Measurements from ENCODE around the gene OSBPL10.

Gene OSBPL10

GRCh38 chr3:31920310-31920709 lies 60.8 kb downstream of the OSBPL10 start:
- no peak for DNase-seq (ENCODE audit: low read depth)

DNA sequence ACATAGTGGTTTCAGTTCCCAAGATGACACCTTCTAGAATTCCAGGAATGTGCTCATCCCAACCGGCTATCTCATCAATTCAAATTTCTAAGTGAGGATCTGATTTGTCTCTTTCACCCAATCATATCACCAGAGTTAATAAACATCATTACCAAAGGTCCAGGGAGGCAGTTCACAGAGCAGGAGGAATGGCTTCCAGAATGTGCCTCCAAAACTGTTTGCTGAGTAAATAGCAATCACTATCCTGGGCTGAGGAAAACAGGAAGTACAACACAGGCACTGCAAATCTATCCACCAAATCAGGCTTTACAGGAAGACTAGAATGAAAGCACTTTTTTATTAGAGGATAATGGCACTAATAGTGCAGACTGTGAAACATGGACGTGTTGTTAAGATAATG lies 61.5 kb downstream of the OSBPL10 start:
- no peak for DNase-seq (ENCODE audit: low read depth)

DNA sequence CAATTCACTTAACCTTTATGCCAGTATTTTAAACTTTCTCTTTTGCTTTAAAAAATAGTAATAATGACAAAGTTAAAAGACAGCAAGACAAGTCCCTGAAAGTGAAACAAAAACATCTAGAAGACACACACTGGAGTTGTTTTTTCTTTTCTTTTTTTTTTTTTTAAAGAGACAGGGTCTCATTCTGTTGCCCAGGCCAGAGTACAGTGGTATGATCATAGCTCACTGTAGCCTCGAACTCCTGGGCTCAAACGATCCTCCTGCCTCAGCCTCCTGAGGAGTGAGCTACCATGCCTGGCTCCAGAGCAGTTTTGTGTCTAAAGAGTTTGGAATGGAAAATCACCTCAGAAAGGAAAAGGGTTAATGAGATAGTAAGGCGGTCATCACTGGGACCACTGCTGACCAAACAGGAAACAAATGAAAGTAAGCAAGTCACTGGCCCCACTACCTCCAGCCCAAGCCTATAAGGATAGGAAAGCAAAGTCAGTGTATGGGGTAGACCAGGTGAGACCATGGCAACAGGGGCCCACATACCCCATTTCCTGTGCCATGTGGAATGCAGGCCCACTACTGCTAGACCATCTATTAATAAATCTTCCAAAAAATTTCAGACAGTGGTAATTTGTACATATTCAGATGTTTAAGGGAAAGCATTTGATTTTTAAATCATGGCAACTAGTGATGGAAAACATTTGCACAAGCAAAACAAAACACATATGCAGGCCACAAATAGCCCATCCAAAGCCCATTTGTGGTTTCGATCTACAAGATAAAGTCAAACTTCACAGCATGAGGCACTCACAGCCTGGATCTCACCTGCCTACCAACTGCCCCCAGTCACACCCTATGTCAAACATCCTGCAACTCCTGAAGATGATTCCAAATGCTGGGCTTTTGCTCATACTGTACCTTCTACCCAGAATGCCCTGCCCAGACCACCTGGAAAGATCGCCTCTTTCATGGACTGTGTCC lies 62.6 kb downstream of the OSBPL10 start:
- no peak for DNase-seq (ENCODE audit: low read depth)

- DNase-seq (ENCODE audit: low read depth) = no peak
These were observed 63.6 kb downstream of the OSBPL10 start for GRCh38 chr3:31917303-31918005.

- no peak for DNase-seq (ENCODE audit: low read depth)
These were observed 69.4 kb downstream of the OSBPL10 start for GRCh38 chr3:31911643-31912042.

DNA sequence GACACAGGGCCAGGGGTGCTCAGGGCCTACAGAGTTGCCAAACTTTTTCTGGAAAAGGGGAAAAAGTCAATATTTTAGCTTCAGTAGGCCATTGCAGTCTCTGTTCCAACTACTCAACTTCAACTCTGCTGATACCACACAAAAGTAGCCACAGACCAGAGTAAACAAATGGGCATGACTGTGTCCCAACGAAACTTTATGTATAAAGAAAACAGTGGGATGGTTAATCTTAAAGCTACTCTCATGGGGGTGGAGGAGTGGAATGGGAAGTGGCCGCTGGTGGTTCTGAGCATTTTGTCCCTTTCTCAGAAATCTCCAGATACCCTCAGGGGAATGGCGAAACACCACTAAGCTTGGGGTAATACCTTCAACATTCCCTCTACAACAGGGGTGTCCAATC lies 69.9 kb downstream of the OSBPL10 start:
- no peak for DNase-seq (ENCODE audit: low read depth)

DNA sequence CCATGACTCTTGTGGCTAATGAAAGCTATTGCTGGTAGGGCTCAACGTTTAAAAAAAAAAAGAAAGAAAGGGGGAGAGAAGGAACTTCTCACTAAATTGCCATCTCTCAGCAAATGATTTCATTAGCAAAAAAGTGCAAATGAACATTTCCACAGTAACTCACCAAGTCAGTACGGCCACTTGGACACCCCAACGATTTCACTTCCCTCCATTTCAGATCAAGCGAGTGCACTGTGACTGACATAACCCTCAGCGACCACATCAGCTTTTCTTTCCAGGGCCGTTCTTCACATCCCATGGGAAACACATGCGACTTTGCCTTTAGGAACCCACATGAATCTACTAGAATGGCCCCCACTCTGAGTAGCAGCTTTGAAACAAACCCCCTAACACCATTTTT lies 71.6 kb downstream of the OSBPL10 start:
- no peak for DNase-seq (ENCODE audit: low read depth)

- no peak for DNase-seq (ENCODE audit: low read depth)
These were observed 72.5 kb downstream of the OSBPL10 start for GRCh38 chr3:31908391-31909097.

DNA sequence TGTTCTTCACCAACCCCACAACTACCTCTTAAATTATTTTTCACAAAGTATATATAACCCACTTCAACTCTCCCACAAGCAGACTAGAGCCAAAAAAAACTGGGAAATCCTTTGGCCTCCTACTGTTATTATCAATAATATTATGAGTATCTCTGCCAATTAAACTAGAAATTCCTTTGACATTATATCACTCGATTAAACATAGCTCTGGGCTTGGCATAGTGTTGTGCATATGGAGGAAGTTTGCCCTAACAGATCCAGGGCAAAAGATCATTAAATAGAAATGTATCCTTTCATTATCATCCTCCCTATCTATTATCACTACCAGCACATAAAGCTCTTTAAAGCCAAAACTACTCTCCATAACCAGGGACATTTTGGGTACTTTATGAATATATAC lies 74.9 kb downstream of the OSBPL10 start:
- DNase-seq (ENCODE audit: low read depth) = no peak

- DNase-seq (ENCODE audit: low read depth) = no peak
These were observed 77.2 kb downstream of the OSBPL10 start for GRCh38 chr3:31903686-31904431.

- no peak for DNase-seq (ENCODE audit: low read depth)
These were observed 80.5 kb downstream of the OSBPL10 start for GRCh38 chr3:31900583-31900982.

- DNase-seq (ENCODE audit: low read depth) = no peak
These were observed 84.2 kb downstream of the OSBPL10 start for GRCh38 chr3:31896648-31897433.

GRCh38 chr3:31896026-31896425 lies 85.0 kb downstream of the OSBPL10 start:
- DNase-seq (ENCODE audit: low read depth) = no peak

DNA sequence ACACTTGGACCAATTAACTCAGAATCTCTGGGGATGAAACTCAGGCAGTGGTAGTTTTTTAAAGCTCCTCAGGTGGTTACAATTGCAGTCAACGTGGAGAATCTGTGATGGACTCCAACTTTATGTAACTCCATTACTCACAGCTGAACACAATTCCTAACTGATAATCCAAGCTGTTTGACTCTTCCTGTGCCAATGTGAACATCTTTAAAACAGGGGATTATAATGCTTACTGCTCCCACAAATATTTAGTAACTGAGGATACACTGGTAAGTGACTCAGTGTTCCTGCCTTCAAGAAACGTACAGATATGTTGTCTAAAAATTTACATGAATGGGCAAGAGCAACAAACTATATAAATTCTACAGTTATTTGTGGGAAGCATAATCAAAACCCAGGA lies 85.6 kb downstream of the OSBPL10 start:
- no peak for DNase-seq (ENCODE audit: low read depth)

- no peak for DNase-seq (ENCODE audit: low read depth)
These were observed 88.0 kb downstream of the OSBPL10 start for GRCh38 chr3:31892916-31893573.

DNA sequence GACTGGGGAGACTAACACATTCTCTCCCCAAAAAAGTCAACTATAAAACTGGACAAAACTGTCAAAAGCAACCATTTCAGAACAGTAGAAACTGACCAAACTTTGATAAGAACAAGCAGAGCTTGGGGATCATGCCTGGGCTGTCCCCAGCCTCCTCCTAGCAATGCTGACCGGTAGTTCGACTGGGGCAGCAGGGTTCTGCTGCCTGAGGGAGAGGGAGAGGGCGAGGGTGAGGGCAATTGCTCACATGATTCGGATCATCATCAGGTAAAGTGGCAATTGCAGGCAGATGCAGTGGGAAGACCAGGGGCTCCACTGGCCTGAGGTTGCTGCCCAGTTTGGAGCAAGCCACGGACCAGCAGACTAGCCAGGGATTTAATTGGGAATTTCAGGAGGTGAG lies 88.6 kb downstream of the OSBPL10 start:
- no peak for DNase-seq (ENCODE audit: low read depth)

DNA sequence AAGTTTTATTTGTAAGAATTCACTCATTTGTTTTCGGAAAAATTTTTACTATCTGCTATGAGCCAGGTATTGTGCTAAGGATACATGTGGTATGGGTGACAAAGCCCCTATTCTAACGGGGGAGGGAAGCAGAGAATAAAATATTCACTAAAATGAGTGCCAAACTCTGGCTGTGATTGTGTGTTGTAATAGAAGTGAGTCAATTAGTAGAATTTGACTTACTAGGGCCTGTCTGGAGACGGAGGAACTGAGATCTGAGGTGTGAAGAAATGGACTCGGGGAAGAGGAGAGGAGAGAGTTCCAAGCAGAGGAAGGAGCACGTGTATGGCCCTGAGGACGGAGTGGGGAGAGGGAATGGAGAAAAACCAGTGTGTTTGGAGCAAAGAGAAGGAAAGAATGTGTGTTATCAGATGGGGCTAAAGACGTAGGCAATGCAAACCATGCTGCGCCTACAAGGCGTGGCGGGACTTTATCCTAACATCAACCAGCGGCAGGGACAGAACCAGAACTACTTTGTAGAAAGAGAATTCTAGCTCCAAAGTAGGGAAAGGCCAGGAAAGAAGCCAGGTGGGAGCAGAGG lies 89.1 kb downstream of the OSBPL10 start:
- no peak for DNase-seq (ENCODE audit: low read depth)

DNA sequence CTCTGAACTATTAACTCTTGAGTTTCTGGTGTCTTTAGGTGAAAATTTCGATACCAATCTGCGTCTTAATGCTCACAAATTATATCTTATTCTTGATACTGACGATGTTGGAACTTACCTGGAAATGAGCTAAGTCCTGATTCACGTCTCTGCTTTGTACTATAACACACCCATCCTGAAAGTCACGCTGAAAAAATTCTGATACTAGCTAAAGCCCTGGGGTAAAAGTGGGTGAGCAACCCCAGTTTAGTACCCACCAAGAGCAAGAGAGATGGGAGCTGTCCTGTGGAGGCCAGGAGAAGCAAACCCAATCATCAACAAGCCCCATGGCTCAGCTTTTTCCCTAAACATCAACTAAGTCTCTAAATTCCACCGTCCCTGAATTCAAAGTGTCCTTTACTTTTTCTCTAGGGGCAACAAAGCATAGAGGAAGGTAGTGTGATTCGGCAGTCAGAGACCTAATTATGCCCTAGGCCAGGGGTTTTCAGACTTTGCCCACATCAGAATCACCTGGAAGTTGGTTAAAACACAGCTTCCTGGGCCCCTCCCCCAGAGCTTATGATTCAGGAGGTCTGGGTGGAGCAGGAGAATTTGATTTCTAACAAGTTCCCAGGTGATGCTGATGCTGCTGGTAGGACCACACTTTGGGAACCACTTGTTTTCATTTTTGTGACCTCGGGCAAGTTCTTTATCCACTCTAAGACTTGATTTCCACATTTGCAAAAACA lies 90.2 kb downstream of the OSBPL10 start:
- DNase-seq (ENCODE audit: low read depth) = no peak

GRCh38 chr3:31890007-31890406 lies 91.1 kb downstream of the OSBPL10 start:
- DNase-seq (ENCODE audit: low read depth) = no peak

DNA sequence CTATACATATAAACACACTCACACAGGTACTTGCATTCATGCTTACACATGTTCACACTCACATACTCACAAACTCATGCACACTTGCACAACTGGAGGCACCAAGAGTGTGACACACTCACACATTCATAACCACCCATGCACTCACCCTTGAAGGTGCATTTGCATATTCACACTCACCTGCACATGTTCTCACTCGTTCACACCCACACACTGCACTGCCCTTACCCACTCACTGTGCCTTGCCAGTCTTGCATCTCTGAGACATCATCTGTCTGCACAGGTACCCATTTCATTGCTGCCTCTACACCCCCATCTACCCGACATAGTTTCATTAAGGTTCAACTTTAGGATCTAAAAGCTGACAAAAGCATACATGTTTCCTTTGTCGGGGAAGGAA lies 95.8 kb downstream of the OSBPL10 start:
- no peak for DNase-seq (ENCODE audit: low read depth)
